CD1c-positive myeloid dendritic cell (primary cell): ENCODE data around the gene DLG2.
"Not testable (repeated sequence)": the region's sequence is repeated elsewhere in the genome, so short reads cannot be mapped to it uniquely, and the experiment has no call there.

Experiments used
- DNase-seq: peaks from one replicate; pipeline ENCODE4 v3.0.0-alpha.2; 2016; ENCODE audit errors: extremely low spot score

The DLG2 gene

DNA sequence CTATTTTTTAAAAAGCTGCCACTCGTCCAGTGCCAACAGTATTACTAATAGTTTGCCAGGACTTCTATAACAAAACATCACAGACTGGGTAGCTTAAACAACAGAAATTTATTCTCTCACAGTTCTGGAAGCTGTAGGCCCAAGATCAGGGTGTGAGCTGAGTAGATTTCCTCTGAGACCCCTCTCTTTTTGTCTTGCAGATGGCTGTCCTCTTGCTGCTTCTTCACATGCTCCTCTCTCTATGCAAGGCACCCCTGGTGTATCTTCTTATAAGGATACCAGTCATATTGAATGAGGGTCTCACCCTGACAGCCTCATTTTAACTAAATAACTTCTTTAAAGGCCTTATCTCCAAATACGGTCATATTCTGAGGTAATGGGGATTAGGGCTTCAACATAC is 390.9 kb downstream of the DLG2 start:
- no peak for DNase-seq

DNA sequence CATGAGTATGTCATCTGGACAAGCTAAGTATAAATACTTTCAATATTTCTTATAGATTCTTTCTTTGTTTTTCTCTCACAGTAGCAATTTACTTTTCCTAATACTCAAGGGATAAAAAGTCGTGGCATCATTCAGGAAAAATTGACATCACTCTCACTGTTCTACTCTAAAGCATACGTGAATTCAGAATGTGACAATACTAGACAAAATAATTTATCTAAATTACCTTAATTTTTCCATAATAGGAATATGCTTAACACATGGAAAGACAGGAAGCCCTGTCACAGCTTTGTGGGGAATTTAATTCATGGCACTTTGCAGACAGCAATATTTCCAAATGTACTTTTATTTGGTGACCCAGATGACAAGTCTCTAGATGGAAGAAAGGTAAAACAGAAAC is 394.6 kb downstream of the DLG2 start:
- DNase-seq: no peak

DNA sequence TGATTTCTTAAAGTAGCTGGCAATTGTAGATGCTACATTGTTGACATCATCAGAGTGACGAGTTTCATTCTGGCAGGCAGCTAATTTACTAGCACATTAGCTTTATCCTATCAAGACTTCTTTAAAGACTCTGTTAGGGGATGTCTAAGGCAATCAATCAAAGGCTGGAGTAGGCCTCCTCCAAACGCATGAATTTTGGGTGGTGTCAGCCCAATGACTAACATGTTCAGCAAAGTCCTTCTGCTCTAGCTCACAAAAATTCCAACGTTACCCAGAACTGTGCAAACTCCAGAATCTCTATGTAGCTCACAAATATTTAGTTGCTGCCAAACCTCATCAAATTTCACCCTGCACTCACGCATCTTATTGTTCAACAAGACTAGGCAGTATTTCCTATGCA is 395.6 kb downstream of the DLG2 start:
- no peak for DNase-seq

DNA sequence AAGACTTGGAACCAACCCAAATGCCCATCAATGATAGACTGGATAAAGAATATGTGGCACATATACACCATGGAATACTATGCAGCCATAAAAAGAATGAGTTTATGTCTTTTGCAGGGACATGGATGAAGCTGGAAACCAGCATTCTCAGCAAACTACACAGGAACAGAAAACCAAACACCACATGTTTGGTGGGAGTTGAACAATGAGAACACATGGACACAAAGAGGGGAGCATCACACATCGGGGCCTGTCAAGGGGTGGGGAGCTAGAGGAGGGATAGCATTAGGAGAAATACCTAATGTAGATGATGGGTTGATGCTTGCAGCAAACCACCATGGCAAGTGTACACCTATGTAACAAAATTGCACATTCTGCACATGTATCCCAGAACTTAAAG is 397.4 kb downstream of the DLG2 start:
- DNase-seq: not testable (repeated sequence)

DNA sequence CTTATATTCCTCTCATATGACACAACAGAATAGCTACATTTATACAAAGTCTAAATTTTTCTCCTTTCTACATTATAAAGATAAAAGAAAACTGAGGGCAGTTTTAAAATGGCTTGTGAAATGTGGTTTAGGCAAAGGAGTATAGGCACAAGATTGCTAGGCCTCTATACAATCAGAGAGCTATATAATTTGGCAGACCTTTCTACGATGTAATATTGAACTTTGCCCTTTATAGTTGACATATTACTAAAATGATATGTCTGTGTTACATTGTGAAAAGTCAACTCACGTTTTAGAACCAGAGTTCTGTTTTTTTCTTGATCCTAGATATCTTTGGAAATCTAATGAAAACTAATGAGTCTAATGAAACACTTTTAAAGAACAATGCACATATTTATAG is 430.2 kb downstream of the DLG2 start:
- no peak for DNase-seq

DNA sequence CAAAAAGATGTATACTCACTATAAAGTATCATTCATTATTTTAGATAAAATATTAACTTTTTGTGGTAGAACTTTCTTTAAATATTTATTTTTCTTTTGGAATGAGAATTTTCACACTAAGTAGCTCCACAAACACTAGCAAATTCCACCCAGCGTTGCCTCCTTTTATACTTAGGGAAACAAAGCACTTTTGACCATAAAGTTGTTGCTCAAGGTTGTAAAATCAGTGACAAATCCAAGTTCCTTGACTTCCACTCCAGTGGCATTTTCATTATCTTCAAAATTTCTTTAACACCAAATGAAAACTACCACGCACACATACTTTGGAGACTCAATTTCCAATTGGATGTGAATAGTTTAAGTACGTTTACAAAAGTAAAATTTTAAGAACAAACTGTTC is 431.2 kb downstream of the DLG2 start:
- no peak for DNase-seq

DNA sequence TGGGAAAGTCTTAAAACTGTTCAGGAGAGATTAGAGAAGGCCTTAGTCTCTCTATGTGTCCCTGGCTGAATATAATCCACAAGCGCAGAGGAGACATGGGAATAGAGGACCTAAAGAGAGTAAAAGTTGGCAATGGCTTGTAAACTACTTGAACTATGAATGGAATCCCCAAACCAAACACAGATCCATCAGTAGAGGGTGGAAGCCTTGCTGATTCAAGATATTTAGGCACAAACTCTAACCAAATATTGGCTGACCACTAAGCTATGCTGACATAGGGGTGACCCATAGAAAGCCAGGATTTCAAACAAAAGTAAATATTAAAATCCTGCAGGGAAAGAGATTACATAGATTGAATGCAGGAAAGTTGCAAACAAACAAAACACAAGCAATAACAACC is 439.2 kb downstream of the DLG2 start:
- no peak for DNase-seq

DNA sequence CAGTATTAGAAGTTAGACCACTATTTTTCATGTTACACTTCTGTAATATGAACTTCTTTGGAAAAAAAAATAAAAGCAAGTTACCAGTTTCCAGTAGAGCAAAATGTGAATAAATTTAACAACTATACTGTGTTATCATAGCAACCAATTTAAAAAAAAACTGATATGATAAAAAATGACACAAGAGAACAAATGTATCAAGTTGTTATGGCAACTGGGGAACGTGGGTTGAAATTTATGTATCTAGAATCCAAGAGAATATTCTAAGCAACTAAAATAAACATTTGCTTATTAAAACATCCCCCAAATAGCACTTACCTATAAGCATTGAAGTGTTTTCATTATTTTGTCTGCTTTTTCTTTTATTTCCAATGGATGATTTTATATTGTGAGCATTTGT is 442.4 kb downstream of the DLG2 start:
- DNase-seq: no peak

DNA sequence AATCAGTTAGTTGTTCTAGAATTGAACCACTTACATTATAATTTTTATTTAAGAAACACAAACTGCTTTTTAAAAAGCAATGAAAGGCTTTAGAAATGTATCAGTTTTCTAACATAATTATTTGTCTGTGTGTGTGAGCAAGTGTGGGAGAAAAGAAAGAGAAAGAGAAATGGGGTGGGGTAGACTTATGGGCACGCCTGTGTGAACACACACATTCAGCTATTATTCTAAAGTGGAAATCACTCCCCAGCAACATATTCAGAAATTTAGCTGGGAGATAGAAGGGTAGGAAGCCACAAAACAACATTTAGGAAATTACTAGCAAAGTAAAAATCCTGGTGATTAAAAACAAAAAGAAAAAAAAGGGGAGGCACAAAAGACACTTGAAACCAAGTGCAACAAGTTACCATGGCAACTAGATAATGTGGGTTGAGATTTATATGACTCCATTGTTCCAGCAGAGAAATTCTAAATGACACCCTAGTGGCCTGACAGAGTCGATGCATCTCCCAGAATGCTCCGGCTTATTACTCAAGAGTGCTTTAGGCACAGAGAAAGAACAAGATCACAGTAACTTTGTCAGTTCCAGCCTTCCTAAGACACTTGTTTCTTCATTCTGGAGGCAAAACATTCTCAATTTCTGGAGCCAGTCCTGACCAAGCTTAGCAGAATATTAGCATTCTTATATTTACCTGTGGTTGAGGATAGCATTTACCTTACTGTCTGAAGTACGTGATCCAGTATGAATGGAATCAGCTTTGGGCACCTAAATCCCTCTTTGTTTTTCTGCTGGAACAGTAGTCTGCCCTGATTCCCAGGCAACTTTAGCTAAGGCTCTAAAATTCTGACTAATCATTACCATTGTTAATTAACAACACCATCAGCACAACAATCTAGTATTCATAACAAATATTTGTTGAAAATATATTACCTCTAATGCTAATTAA is 444.4 kb downstream of the DLG2 start:
- DNase-seq: peak; percentile 9

DNA sequence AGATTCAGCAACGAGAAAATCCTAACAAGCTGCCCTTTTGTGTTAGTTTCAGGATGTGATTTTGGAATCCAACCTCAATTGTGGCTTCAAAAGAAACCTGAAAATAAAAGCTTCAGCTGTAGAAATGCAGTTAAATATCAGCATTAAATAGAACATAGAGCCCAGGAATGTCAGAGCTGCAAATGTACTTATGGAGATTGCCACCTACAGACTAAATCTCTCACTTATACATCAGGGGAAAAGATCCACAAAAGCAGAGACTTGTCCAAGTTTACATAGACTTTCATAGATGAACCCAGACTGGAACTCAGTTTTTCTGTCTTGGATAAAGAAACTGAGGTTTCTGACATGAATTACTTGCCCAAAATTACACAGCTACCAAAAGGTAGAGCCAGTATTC is 446.6 kb downstream of the DLG2 start:
- DNase-seq: no peak

DNA sequence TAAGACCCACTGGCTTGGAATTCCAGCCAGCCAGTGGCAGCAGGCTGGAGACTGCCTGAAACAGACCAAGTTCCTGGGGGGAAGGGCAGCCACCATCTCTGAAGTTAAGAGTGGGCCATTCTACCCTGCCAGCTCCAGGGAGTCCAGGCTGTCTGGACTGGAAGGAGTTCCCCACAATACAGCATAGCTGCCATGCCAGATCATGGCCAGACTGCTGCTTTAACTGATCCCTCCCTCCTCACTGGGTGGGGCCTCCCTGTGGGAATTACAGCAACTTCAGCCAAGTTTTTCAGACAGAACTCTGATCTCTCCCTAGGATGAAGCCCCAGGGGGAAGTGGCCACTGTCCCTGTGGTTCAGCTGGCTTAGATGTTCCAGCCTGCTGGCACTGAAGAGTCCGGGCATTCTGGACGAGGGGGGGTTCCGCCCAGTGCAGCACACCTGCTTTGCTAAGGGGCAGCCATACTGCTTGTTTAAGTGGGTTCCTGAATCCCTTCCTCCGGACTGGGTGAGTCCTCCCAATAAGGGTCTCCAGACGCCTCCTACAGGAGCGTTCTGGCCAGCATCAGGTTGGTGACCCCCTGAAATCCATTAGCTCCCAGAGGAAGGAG is 455.4 kb downstream of the DLG2 start:
- no peak for DNase-seq

DNA sequence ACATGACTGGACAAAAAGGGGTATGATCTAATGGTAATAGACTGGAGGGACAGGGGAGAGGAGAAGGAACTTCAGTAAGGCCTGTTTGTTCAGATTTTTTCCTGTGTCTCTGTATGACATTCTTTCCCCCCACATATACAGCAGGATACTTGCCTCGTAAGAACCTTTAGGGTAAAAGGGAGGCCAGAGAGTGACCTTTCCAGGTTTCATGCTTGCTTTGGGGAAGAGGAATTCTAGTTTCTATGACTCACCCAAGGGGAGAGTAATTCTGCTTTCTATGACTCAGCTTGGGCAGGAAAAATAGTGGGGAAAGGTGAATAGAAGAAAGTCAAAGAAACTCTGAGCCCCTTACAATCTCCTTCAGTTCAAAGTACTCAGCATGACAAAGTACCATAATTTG is 457.0 kb downstream of the DLG2 start:
- no peak for DNase-seq

DNA sequence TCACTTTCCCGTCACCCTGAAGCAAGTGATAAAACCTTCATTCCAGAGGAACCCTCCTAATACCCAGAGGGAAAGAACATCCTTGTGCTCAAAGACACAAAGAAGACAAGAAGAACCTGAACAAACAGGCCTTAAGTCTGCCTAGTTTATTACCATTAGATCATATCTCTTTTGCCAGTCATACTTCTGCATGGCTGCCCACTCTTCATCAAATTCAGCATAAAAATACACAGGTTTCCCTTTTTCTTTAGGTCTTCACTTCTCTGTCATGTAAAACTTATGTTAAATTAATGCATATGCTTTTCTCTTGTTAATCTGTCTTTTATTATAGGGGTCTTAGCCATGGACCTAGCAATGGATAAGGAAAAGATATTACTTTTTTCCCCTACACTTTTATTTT is 459.7 kb downstream of the DLG2 start:
- no peak for DNase-seq

DNA sequence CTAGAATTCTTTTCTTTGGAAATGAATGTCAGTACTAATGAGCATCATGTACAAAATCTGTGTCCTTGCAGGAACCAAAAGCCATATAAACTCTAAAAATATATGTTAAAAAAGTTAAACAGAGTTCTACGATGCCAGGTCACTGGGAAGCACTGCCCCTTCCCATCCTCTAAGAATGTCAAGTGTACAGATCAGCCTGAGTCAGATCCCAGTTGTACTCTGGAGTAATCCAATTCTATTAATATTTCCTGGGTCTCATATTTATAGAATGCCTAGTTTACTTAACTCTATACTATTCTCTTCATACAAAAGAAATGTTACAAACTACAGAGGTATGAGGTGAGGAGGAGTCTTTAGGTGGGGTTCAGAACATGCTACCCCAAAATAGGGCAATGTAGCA is 460.1 kb downstream of the DLG2 start:
- no peak for DNase-seq

DNA sequence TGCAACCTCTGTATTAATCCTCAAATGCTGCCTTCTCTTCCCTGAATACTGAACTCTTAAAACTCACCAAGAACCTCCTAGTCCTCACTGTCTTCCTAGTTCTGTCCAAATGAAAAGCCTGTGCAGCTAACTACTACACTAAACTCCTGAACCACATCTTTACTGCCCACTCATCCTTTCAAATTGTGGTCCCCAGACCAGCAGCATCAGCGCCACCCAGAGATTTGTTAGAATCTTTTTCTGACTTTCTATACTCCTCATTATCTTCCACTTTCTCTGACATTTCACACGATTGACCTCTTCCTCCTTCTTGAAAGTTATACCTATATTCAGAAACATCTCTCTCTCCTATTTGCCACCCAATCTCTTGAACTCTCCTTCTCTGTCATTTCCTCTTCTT is 461.3 kb downstream of the DLG2 start:
- no peak for DNase-seq

DNA sequence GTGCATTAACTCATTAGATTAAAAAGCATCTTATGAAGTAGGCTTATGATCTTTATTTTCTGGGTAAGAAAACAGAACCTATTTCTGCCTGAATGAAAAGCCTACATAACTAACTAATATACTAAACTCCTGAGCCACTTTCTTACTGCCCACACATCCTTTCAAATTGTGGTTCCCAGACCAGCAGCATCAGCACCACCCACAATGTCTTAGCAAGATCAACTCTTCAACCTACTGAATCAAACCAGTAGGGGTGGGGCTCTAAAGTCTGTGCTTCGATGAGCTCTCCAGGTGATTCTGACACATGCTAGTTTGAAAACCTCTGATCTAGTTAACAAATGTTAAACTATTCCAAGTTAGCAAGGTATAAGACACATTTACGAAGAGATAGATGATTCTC is 462.4 kb downstream of the DLG2 start:
- DNase-seq: no peak

DNA sequence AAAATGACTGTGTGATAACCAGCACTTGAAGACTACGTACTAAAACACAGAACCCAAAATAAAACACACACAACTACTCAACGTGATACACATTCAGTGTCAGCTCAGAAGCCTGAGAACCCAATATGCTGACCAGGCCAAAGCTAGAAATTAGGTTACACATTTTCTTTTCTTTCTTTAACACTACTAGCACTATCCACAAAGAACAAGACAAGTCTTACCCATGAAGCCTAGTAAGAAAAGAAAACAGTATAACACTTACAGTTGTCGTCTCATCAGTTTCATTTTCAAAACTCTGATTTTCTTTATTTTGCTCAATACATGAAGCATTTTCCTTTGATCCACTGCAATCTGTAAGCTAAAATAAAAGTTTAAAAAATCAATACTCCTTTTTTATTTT is 472.9 kb downstream of the DLG2 start:
- DNase-seq: no peak

DNA sequence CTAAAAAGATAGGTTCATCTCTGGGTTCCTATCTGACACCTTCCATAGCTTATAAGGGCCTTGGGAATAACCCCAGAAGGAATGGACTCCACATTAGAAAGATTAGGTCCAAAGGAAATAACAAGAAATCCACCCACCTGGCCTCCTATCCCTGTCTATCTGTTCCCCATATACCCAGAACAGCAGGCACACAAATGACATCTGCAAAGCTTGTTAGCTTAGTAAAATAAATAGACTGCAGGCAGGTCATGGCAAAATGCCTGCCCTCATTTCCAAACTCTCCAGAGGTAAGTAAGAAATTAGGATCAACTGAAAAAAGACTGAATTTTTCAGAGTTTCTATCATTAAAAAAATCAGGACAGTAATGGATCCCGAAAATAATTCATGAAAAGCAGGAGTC is 489.5 kb downstream of the DLG2 start:
- no peak for DNase-seq

DNA sequence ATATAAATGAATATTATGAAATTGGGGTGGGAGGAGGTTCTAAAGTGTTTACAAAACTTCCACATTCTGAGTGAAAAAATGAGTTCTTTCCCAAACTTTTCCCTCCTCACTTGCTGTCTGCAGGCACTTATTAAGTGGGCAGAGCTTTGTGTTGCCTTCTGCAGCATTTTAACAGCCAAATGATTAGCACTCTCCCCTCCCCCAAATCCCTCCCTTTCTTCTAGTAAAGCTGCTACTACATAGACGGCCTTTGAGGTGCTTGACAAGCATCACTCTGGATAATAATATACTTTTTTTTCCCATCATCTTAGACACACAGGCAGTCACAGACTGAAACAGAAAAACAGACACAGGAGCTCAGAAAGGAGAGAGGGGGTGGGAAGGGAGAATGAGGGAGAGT is 493.5 kb downstream of the DLG2 start:
- no peak for DNase-seq

DNA sequence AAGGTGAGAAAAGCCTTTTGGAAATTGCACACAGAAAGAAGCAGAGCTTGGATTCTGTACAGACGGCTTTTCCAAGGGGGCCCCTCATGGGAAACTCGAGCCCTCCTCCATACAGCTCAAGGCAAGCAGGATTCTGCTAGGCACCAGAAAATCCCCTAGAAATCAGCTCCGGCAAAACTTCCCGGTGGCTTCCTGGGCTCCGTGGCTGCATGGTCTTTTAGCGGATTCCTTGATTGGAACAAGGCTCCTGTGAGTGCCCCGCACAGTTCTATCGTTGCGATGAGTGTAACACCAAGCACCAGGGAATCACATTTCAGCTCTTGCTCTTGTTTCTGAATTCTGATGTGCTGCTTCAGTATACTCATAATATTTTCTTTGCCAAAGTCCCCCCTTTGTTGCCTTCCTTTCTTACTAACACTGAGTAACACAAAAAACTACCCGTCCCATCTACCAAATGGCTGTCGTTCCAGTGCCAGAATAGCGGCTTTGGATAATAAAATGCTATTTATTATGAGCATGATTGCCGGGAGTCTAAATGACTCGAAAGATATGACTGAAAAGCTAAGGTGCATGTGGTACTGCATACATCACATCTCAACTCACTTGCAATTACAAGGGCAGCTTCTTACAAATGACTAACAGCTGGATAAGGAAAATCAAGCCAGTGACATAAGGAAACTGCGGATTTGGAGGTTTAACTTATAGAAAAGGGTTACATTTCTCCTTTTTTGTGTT is 494.1 kb downstream of the DLG2 start:
- DNase-seq: no peak

DNA sequence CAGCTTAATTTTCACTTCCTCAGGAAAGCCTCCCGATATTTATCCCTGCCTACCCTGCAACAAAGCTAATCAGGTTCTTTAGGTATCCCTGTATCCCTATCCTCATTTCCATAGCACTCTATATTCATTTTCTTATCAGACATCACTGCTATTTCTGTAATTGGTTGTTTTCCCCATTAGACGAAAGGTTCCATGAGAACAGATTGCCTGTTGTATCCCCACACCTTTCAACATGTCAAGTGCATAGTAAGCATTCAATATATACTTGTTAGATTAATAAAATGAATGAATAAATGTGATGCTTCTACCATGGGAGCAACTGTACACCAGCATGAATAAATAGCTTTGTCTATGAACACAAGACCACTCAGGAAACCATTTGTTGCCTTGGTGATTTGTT is 499.8 kb downstream of the DLG2 start:
- DNase-seq: no peak

DNA sequence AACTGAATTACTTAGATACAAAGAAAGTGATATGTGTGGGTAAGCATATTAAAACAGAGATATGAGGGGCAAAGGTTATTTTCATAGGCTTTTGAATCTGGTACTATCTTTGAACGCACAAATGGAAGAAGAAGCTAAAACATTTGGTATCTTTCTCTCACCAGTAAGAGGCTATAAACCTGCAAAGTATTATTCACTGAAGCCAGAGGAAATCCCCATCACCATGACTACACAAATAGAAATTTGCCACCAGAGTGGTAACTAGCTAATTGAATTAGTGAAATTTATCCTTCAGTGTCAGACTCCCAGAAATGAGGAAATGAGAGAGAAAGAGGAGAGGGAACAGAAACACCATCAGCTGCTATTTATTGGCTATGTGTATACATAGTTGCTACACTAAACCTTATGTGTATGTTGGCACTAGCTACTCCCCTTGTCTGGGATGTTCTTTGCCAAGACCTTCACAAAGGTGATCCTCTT is 503.4 kb downstream of the DLG2 start:
- peak; percentile 7 for DNase-seq

DNA sequence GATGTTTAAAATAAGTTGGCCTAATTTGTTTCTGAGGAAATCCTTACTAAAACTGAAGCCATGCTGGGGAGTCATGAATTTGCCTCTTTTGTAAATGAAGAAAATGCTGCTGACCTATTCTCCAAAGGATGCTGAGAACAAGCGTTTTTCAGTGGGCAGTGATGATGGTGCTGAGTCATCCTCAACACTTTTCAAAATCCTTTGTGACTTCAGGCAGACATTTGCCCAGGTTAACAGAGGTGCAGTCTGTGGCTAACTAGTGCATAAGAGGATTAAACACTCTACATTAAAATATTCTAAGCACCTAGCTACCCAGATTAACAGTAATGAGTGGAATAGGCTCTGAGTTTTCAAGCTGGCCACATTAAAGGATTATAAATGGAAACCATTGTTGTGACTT is 509.0 kb downstream of the DLG2 start:
- no peak for DNase-seq
